NCI-H2196 treated with DMSO at 0.1 percent for 48 hours (cell line): ENCODE data around the gene VAMP1.
"Not testable (repeated sequence)": the region's sequence is repeated elsewhere in the genome, so short reads cannot be mapped to it uniquely, and the experiment has no call there.

Experiments used
- DNase-seq: peaks from one replicate; lab custom pipeline; 2025; ENCODE audit not compliant: unreplicated experiment; lab: John Stamatoyannopoulos, UW

The VAMP1 gene

DNA sequence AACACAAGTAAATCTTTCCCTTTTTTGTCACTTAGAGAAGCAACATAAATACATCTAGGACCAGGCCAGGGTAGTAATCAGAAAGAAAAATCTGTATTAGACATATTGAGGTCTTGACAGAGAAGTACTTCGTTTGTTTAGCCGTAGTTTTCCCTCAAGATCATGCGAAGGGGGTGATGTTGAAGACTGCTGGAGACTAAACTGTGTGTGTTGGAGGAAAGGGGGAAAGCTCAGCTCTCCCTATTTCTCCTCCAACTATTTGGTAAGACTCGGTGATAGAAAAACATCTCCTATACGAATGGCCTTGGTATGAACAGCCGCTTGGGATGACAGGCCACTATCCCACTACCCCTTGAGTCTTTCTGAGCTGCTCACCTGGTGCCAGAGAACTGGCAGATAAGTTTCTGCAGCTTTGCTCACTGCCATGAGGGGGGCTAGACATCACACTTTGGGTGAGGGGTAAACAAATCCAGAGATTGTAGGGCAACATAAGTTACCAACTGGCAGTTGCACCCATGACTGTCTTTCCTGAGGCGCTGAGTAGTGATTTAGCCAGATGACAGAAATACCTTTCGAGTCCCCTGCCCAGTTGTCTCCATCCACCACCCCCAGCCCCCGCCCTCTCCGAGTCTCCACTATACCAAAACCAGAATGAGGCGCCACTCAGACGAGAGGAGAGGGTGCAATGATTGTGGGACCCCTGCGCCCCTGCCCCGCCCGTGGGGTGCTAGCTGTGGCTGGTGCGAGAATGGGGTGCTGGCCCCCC is 685 bp downstream of the VAMP1 start:
- DNase-seq: no peak

DNA sequence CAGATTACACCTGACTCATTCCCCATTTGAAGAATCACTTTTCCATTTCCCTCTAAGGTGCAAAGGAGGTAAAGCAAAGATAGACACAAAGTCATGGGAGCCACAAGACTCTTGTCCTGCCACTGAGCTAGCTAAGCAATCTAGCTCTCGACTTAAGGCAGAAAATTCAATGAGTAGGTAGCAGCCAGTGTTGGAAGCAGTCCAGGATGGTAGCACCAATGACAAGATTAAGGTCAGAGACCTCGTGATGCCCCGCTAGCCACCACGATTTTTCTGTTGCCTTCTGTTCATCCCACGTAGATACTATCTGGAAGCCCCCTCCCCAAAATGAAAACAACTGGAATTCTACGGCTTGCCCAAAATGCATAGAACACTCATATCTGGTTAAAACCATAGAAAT is 1.4 kb downstream of the VAMP1 start:
- DNase-seq: no peak

DNA sequence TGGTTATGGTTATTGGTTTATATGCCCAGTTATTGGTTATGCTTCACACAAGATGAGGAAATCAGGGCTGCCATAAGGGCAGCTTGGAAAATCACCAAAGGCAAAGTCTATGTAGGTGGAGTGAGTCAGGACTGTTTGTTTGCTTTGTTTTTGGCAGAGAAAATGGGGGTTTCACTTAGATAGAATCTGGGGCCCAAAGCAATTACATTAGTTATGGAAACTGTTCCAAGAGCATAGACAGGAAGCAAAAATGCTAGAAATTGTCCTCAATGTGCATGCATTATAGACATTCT is 2.2 kb downstream of the VAMP1 start:
- DNase-seq: no peak

DNA sequence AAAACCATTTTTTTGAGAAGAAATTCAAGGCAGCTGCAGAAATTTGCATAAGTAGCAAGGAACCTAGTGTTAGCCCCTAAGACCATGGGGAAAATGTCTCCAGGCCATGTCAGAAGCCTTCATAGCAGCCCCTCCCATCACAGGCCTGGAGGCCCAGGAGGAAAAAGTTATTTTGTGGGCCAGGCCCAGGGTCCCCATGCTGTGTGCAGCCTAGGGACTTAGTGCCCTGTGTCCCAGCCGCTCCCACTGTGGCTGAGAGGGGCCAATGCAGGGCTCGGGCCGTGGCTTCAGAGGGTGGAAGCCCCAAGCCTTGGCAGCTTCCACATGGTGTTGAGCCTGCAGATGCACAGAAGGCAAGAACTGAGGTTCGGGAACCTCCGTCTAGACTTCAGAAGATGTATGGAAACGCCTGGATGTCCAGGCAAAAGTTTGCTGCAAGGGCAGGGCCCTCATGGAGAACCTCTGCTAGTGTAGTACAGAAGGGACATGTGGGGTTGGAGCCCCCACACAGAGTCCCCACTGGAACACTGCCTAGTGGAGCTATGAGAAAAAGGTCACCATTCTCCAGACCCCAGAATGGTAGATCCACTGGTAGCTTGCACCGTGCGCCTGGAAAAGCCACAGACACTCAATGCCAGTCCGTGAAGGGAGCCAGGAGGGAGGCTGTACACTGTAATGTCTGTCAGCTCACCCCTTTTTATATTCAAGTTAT is 2.8 kb downstream of the VAMP1 start:
- not testable (repeated sequence) for DNase-seq

DNA sequence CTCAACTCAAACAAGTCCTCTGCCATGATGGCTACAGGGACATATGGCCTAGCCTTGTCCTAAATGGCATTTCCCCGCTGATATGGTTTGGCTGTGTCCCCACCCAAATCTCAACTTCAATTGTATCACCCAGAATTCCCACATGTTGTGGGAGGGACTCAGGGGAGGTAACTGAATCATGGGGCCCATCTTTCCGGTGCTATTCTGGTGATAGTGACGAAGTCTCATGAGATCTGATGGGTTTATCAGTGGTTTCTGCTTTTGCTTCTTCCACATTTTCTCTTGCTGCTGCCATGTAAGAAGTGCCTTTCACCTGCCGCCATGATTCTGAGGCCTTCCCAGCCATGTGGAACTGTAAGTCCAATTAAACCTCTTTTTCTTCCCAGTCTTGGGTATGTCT is 3.7 kb downstream of the VAMP1 start:
- DNase-seq: not testable (repeated sequence)

DNA sequence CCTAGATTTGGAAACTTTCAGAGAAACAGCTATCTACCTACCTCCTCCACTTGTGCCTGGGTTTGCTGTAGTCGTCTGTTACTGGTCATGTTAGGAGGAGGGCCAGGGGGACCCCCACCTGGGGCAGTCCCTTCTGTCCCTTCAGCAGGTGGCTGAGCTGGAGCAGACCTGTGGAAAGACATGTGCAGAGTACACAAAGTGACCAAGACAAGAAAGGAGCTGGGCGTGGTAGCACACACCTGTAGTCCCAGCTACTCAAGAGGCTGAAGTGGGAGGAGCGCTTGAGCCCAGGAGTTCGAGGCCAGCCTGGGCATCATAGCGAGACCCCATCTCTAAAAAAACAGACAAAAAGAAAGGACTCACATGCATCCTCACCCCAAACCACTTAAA is 4.3 kb downstream of the VAMP1 start:
- no peak for DNase-seq

GRCh38 chr12:6465467-6466183 is 4.9 kb downstream of the VAMP1 start:
- peak; percentile 25 for DNase-seq

DNA sequence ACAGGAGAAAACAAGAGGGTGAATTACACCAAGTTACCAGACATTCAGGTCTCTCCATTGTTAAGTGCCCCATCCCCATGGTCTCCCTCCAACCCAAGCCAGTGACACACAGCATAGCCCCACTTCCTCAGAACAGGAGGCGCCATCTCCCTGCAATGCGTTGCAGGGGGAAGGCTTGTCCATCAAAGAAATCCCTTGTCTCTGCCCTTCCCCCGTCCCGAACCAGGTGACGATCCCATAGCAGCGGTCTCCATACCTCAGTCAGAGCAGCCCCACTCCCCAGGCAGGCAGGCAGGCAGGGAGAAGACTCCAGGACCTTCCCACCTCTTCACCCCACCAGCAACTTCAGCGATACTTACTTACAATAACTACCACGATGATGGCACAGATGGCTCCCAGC is 5.9 kb downstream of the VAMP1 start:
- DNase-seq: no peak

- no peak for DNase-seq
Observed at GRCh38 chr12:6463858-6464257, 6.6 kb downstream of the VAMP1 start.

GRCh38 chr12:6463216-6463615 is 7.3 kb downstream of the VAMP1 start:
- DNase-seq: no peak

DNA sequence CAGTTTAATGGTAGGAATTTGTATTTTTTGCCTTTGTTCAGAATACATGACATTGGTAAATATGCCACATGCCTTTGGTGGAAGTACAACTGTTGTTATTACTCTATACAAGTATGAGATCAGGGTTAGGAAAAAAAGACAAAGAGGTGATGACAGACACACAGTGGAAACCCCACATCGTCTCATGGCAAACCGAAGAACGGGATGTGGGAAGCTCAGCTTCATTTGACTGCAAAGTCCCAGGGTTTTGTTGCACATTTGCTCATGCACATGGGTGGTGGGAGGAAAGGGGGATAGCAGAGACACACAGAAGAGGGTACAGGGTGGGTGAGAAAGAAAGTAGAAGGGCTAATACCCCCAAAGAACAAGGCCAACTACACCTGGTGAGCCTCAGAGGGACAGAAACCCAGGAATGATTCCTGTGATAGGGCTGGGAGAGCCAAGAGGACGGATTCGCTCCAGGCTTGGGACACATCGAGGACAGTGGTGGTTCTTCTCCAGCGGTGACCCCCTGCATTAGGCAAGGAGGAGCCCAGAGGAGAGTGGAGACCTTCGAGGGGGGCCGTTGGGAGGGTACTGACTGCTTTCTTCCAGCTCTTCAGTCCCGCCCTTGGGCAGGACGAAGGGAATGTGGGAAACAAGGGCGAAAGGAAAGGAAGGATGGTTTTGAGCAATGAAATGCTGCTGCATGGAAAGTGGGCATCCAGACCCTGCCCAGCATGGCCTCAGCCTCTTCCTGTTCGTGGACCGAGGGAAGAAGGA is 8.1 kb downstream of the VAMP1 start:
- no peak for DNase-seq

- DNase-seq: no peak
Observed at GRCh38 chr12:6461401-6462233, 8.9 kb downstream of the VAMP1 start.

DNA sequence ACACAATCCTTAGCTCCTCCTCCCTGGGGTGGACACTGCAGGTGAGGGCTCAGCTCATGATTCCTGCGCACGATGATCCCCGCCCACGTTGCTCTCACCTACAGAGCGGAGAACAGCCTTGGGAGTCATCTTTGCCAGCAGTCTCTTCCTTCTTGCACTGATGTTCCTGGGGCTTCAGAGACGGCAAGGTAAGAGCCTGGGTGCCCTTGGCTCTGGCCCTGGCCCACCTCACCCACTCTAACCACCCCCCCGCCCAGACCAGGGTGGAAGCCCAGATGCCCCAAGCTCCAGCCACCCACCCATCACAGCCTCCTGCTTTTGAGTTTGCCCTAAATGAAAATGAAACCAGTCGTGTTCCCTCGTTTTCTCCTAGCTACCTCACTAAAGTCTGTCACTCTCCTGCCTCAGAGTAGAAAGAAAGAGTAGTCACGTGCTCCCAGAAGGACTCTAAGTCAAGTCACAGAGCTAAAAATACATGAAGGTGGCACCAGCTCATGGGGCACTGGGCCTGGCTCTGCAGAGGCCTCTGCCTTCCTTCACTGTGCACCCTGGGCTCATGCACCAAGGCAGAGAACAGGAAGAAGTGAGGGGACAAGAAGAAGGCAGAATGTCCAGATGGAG is 9.6 kb downstream of the VAMP1 start:
- no peak for DNase-seq

- DNase-seq: no peak
Observed at GRCh38 chr12:6459004-6459337, 11.5 kb downstream of the VAMP1 start.

- DNase-seq: no peak
Observed at GRCh38 chr12:6458281-6459003, 12.0 kb downstream of the VAMP1 start.

DNA sequence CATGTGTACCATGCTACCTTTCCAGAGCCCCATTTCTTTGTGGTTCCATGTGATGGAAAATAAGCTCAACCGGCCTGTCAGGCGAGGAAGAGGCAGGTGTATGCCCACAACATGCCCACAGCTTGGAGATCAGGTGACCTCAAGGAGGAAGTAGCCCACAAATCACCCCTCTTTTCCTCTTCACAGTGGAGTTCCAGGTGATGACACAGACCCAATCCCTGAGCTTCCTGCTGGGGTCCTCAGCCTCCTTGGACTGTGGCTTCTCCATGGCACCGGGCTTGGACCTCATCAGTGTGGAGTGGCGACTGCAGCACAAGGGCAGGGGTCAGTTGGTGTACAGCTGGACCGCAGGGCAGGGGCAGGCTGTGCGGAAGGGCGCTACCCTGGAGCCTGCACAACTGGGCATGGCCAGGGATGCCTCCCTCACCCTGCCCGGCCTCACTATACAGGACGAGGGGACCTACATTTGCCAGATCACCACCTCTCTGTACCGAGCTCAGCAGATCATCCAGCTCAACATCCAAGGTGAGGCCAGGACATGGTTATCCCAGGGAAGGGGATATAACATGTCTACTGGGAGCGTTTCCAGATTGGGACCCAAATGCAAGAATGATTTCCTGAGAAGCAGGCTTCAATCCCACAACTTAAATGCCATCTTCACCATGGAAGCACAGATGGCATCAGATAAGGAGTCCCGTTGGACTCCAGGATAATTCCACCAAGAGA is 13.1 kb downstream of the VAMP1 start:
- no peak for DNase-seq

DNA sequence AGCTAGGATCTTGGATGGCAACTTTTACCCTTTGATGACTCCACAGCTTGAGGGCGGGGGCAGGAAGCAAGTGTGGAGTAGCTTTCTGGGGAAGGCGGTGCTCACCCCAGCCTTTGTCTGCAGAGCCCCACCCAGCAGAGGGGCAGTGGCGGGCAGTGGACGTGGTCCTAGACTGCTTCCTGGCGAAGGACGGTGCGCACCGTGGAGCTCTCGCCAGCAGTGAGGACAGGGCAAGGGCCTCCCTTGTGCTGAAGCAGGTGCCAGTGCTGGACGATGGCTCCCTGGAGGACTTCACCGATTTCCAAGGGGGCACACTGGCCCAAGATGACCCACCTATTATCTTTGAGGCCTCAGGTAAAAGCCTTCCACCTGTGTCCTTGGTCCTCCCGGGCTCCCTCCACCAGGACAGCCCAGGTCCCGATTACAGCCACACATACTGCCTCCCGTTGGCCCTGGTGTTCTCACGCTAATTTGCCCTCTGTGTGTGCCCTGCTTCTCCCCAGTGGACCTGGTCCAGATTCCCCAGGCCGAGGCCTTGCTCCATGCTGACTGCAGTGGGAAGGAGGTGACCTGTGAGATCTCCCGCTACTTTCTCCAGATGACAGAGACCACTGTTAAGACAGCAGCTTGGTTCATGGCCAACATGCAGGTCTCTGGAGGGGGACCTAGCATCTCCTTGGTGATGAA is 17.4 kb downstream of the VAMP1 start:
- DNase-seq: no peak

- DNase-seq: no peak
Observed at GRCh38 chr12:6452245-6452943, 18.1 kb downstream of the VAMP1 start.
